Breast epithelium (tissue), 3 donors: ENCODE data around the gene ZIM2.

Source experiments
- POLR2A ChIP-seq: fragments of 450-650 bp; IDR thresholded peaks from one replicate; pipeline ENCODE4 v1.6.1; 2016; ENCODE audit warnings: antibody characterized with exemption, mild to moderate bottlenecking, moderate library complexity
- POLR2AphosphoS5 ChIP-seq, 3 donors: sonication (generic); formaldehyde crosslinking; IDR thresholded peaks; one replicate each; pipeline ENCODE4 v1.6.1; 2017; ENCODE audit warnings: antibody characterized with exemption in 3 of 3
- TF ChIP-seq, protein P1 (sequence below), 3 donors: fragments of 450-650 bp; IDR thresholded peaks; one replicate each; pipeline ENCODE4 v1.5.1; 2016 to 2017; ENCODE audit warnings: antibody characterized with exemption in 3 of 3, mild to moderate bottlenecking in 3 of 3, moderate library complexity in 3 of 3

DNA sequence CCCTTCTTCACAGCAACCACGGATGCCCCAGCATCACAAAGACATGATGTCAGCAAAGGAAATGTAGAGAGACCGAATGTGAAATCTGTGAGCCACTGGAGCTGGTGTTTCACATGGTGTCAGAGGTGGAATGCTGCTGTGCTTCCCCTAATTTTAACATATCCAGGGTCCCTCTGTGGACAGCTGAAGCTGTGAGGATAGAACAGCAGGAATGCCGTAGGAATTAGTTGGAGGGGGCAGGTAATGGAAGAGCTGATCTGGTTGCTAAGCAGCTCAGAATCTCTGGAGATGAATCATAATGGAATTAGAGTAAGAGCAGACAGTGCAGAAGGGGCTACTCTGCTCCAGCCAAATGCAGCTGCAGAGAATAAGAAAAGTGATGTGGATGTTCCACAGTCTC is 100.0 kb downstream of the ZIM2 start:
- TF ChIP-seq, protein P1, sequence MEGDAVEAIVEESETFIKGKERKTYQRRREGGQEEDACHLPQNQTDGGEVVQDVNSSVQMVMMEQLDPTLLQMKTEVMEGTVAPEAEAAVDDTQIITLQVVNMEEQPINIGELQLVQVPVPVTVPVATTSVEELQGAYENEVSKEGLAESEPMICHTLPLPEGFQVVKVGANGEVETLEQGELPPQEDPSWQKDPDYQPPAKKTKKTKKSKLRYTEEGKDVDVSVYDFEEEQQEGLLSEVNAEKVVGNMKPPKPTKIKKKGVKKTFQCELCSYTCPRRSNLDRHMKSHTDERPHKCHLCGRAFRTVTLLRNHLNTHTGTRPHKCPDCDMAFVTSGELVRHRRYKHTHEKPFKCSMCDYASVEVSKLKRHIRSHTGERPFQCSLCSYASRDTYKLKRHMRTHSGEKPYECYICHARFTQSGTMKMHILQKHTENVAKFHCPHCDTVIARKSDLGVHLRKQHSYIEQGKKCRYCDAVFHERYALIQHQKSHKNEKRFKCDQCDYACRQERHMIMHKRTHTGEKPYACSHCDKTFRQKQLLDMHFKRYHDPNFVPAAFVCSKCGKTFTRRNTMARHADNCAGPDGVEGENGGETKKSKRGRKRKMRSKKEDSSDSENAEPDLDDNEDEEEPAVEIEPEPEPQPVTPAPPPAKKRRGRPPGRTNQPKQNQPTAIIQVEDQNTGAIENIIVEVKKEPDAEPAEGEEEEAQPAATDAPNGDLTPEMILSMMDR (IDR thresholded peaks at IDR 0.05): no peak
- TF ChIP-seq POLR2A (no peak), POLR2AphosphoS5 (IDR thresholded peaks at IDR 0.05) (no peak)
